HG02798 (cell line): ENCODE data around the gene SH3PXD2A.

Experiments used
- ATAC-seq: cut with Tn5 transposase; IDR thresholded peaks from one replicate; pipeline ENCODE4 v1.9.1; 2021; ENCODE audit warnings: mild to moderate bottlenecking; ENCODE audit not compliant: unreplicated experiment, poor library complexity

SH3PXD2A gene

DNA sequence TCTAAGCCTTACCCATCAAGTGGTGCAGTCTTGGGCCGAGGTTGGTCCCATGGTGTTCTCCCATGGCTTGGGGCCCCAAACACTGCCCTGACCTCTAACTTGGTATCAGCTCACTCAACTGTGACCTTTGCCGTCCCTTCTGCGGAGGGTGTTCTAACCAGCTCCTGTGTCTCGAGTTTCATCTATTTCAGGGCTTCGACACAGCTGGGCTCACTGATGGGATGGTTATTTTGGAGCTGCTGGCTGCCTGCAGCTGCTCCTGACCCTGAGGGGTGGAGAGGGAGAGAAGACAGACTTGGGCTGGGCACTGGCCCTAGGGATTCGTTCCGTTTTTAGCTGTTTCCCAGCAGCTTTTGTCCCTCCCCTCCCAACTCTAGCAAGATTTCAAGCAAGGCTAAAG, 274.9 kb downstream of the SH3PXD2A start:
- ATAC-seq: no peak

DNA sequence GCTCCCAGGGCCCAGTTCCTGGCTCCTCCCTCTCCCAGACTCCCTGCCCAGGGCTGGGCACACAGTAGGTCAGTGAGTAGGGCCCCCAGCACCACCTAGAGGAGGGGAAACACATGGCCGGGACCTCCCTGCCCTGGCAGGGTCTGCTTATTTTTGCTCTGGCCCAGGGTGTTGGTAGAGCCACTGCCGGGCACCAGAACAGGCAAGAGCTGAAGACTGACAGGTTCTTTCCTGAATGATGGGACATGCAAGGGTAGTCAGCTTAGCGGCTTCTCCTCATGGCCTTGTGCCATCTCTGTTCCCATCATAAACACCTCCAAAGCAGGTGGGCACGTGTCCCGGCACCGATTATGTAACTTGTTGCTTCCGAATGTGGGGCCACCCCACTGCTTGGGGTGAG, 275.4 kb downstream of the SH3PXD2A start:
- no peak for ATAC-seq

DNA sequence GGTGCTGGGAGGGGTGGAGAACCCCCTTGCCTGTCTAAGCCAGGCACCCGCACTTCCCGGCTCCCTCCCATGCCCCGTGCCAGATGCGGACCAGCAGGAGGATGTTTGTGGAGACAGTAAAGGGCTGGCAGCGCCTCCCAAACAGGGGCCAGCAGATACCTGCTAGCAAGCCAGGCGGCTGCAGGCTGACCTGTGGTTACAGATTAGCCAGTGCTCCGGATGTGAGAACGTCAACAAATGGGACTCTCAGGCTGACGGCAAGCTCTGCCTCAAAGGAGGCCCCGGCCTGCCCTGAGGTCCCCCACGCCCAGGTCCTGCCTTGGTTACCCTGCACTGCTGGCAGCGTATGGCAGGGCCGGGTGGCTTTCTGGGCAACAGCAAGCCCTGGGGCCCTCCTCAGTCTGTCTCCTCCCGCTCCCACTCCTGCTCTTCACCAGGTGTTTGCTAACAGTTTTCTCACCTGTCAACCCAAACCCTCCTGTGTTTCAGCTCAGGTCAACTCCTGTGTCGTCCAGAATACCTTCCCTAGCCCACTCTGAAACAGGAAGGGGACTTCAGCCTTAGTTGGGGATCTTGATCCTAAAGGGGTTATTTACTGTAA, 276.5 kb downstream of the SH3PXD2A start:
- ATAC-seq: peak; percentile 76

DNA sequence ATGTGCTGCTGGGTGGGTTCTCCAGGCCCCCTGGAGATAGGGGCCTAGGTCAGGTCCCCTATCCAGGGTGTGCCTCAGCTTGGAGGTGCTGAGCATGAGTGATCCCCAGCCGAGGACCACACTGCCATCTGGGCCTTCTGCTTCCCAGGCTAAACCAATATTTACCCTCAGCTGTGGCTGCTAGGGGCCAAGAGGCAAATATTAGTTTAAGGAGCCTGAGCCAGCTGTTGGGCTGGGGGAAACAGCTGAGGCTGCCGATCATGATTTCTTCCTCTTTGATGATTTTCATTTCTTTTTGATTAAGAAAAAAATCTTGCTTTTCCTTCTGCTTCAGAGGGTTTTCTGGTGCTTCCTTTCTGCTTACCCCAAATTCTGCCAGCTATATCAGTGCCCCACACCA, 278.5 kb downstream of the SH3PXD2A start:
- ATAC-seq: no peak

DNA sequence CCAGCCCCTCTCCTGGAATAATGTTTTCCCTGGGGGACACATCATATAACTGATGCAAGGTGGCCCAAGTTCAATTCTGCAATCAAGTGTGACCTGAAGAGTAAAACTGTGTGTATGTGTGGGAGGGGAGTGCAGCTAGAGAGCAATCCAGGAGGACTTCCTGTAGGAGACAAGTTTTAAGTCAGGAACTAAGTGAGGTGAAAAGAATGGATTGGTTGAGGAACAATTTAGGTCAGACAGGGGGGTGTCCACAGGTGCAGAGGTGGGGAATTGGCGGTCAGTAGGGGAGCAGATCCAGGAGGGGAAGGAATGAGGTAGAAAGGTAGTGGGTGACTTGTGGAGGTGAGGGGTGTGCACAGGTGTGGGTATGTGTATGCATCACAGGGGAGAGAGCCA, 279.3 kb downstream of the SH3PXD2A start:
- no peak for ATAC-seq

DNA sequence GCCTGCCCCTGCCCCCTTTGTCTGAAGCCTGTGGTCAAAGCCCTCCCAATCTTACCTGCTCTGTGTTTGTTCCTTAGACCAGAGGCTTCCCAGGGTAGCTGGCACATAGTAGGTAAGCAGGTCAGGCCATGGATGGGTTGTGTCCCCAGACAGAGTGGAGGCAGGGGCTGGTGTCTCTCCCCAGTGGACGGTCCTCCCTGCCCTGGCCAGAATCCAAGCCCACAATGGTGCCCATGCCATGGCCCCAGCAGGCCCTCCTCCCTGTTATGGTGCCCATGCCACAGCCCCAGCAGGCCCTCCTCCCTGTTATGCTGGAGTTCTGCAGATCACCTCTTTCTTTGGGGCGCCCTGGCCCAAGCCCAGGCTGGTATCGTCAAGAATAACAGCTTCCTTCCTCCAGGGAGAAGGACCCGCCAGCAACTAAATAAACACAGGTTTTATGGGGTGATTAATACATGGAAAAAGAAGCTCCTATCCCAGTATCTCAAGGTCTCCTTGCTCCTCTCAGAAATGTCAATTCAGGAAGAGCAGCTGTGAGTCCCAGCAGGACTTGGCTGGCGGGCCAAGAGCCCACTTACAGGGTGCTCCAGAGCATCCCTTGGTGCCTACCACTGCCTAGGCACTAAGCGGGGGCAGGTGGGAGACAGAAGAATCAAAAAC, 279.8 kb downstream of the SH3PXD2A start:
- no peak for ATAC-seq

DNA sequence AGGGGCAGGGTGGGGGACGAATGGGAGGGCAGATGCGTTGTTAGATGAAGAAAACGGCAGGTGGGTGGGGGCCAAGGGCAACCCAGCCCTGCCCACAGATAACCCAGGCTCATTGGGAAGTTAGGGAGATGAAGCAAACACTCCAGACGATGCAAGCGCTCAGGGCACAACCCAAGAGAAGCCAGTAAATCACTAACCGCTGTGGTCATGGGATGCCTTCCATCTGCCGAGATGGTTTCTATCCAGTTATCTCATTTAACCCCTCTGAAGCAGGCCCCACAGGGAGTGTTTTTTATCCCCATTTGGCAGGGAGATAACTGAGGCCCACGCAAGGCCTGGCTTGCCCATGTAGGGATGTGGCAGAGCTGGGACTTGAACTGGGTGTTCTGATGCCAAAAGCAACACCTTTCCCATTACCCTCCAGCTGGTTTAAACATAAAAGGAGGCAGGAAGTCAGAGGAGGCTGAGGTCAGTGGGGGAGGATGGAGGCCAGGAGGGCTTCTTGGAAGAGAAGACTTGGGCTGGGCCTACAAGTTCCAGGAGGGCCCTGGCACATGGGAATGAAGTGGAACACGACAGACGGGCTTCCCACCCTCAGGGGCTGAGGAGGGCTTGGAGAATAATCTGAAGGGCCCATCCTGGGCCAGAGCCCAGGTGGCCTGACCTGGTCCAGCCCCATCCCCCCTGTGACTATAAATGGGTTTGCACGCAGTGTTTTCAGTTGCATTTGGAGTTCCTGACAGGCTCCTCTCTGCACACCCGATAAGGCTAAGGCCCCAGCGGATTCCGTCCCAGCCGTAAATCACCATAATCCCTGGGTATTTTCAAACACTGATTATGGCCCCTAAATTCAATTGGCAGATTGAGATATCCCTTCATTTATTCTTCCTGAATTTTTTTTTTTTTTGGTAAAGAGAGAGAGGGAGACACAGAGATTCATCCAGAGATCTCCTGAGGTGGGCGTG, 281.0 kb downstream of the SH3PXD2A start:
- no peak for ATAC-seq

DNA sequence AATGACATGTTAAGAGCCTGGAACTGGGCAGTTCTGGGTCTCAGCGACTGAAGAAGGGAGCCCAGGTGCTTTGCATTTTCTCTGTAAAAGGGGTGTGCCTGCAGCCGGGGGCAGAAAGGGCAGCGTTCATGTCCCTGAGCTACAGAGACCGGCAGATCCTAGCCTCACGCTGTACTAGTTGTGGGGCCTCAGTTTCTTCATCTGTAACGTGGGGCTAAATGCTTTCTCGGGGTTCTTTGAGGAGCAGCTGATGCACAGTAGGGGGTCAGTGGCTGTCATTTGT, 282.2 kb downstream of the SH3PXD2A start:
- ATAC-seq: no peak

DNA sequence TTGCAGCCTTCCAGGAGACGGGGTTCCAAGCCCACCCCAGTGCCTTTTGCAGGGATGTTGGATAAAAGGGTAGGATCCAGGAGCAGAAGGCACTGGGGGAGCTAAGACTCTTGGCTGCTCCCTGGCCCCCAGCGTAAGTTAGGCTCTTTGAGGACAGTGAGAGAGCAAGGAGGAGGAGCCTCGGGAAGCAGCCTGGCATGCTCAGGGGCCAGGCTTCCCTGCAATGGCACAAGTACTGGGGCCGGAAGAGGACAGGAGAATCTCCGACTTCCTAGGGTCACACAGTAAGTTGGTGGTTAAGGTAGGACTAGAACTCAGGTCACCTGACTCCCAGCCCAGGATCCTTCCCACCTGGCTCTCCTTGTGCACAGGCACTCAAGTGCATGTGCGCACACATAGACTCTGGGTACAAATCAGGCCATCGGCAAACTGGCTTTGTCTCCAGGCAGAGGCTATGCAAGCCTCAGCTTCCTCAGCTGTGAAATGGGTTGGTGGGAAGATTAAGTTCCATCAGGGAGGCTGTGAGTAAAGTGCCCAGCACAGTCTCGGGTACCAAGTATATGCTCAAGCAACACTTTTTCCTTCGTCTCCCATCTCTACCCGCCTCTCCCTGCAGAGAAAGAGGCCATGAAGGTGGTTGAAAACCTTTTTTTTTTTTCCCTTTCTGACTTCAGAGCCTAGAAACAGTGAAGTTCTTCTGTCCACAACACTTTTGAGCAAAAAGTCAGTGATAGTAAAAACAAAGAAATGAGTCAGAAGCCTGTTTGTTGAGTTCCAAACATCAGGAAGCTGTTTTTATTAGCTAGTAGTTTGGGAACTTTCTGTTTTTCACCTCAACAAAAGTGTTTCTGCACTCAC, 282.8 kb downstream of the SH3PXD2A start:
- no peak for ATAC-seq

DNA sequence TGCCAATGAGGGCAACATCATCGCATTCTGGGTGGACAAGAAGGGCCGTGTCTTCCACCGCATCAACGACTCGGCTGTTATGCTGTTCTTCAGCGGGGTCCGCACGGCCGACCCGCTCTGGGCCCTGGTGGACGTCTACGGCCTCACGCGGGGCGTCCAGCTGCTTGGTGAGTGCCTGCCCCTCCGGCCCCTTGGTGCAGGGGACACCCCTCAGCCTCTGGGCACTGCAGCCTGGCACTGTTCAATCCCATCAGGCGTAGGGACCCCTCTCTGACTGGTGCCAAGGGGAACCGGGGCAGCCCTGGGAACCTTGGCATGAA, 283.8 kb downstream of the SH3PXD2A start:
- no peak for ATAC-seq

DNA sequence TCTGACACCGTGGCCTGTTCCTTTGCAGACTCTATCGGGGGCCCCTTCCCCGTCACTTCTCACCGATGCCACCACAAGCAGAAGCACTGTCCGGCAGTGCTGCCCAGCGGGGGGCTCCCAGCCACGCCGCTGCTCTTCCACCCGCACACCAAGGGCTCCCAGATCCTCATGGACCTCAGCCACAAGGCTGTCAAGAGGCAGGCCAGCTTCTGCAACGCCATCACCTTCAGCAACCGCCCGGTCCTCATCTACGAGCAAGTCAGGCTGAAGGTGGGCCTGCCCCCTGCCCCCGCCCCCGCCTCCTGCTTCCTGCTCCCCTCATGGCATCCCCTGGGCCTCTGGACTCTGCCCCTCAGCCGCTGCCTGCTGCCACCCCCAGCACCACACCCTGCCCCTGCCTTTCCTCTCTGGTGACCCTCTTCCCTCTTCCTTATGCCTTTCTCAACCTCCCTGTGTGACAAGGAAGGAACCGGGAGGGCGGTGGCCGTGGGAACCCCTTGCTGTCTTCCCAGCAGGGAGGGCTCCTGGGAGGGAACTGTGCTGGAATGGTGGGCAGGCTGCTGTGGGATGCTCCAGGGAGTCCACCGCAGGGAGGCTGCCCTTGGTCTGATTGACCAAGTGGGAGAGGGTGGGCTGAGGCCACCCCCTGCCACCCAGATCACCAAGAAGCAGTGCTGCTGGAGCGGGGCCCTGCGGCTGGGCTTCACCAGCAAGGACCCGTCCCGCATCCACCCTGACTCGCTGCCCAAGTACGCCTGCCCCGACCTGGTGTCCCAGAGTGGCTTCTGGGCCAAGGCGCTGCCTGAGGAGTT, 284.3 kb downstream of the SH3PXD2A start:
- no peak for ATAC-seq

DNA sequence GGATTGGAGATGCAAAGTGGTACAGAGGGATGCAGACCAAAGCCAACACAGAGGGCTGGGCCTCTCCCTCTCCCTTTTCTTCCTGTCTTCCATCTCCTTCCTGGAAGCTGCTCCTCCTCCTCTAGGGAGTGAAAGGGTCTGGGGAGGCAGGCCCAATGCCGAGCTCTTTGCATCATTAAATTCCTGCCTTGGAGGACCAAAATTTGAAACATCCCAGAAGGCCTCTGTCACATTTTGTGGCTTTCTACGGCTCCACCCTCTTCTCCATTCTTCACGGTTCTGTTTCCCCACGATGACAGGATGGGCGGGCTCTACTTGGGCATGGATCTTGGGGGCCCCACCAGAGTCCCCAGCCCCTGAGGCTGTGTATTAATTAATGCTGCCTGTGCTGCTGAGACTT, 285.5 kb downstream of the SH3PXD2A start:
- no peak for ATAC-seq

DNA sequence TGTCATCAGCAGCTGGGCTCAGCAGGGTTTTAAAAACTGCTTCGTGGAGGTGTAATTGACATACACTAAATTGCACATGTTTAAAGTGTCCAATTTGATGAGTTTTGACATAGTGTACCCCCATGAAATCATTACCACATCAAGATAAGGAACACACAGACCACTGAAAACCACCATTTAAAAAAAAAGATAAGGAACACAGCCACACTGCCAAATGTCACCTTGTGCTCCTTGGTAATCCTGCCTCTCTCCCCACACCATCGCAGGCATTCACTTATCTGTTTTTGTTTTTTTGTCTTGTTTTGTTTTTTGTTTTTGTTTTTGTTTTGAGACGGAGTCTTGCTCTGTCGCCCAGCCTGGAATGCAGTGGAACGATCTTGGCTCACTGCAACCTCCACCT, 286.9 kb downstream of the SH3PXD2A start:
- ATAC-seq: no peak

DNA sequence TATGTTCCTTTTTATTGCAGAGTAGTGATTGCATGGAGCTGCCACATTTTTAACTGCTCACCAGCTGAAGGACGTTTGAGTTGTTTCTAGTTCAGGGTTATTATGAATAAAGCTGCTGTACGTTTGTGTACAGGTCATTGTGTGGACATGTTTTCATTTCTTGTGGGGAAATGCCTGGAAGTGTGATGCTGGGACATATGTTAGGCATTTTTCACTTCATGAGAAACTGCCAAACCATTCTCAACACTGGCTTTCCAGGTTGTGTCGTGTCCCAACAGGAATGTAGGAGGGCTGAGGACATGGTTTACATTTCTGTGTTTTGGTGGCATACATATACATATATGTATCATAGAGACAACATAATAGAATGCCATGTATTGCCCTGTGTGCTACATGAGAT, 288.8 kb downstream of the SH3PXD2A start:
- ATAC-seq: no peak

DNA sequence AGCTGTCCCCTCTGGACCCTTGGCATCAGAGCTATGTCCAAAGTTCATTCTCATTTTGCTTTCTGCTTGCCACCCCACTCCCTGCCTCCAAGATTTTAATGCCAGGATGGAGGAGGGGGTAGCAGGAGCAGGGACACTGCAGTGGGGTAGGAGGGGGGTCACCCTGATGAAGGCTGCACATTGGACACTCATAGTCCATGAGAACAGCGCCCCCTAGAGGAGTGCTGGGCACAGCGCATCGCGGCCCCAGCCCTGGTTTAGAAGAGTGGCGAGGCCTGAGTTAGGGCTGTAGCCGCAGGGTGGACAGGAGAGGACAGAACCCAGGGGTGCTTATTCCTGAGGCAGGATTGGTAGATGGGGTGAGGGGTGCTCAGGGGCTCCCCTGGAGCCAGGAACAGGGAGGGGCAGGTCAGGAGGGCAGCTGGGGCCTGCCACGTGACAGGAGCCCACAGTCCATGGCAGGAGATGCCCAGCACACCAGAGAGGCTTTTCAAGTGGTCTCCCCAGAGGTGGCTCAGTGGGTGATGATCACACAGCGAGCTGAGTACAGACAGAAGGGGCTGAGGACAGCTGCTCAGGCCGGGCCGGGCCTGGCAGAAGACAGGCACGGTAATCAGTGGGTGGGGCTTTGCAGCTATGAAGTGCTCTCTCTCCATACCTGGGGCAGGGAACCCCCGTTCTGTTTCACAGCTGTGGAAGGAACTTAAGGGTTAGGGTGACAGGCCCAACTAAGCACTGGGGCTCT, 290.4 kb downstream of the SH3PXD2A start:
- ATAC-seq: no peak

DNA sequence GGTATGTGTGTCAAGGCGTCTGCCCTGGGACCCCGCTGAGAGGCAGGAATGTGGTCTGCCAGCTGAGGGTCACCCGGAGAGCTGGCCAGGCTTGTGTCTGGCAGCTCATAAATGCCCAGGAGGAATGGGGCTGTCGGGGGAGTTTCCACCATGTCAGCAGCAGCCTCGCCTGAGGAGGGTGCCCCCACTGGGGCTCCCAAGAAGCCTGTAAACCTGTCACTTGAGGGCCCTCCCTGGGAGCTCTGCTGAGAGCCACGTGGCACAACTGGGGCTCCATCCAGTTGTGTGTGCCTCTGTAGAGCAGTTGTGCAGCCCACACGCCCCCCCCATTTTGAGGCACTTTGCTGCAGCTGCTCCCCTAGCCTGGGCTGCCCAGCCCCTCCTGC, 291.3 kb downstream of the SH3PXD2A start:
- no peak for ATAC-seq

DNA sequence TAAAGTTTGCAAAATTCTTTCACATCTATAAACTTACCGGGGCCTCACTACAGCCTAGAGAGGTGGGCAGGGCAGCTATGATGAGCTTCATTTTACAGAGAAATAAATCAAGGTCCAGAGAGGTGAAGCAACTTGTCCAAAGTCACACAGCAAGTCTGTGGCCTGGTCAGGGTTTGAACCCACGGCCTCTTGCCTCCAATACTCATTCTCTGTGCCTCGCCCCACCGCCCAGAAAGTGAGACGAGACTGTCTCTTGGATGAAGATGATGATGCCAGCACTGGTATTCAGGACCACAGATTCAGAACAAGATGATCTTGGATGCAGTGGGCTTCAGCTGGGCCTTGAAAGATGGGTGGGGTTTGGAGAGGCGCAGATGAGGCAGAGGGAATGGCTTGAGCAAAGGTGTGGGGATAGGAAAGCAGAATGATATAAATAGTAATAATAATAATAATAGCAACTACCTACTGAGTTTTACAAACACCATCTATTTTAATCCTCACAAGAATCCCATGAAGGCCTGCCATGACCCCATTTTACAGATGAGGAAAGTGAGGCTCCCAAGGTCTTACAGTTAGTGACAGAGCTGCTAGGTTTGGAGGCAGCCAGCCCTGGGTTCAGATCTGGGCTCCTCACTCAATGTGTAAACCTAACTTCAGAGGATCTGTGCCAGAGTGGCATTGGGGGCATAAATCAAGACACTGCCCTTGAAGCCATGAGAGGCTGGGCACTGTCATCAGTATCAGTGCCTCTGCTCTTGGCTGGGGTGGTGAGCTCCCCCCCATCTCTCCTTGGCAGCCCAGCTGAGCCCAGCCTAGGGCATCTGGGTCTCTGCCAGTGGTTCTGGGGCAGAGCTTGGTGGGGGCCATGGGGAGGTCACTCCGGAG, 291.9 kb downstream of the SH3PXD2A start:
- no peak for ATAC-seq

DNA sequence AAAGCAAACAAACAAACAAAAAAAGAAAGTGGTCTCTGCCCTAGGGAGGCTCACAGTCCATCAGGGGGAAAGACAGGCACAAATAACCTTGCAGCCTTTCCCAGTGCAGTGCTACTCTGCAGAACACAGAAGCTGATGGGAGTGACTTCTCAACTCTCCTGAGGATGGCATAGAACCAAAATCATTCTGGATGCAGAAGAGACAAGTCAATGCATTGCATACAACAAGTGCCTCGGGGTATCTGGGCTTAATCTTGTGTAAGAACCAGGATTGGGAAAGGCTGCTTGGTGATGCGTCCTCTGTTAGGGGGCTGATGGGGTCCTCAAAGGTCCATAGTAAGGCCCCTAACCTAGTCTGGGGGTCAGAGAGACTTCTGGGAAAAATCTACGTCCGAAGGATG, 293.0 kb downstream of the SH3PXD2A start:
- no peak for ATAC-seq
